ENCODE results near the gene SYT8. TPM values are rescaled to one million over a fixed set of nuclear protein-coding genes. Genes with fewer than 3 reads are reported as not detected.

The SYT8 gene
- total RNA-seq, 1 donor from 2014 or later = 1.1 TPM

DNA sequence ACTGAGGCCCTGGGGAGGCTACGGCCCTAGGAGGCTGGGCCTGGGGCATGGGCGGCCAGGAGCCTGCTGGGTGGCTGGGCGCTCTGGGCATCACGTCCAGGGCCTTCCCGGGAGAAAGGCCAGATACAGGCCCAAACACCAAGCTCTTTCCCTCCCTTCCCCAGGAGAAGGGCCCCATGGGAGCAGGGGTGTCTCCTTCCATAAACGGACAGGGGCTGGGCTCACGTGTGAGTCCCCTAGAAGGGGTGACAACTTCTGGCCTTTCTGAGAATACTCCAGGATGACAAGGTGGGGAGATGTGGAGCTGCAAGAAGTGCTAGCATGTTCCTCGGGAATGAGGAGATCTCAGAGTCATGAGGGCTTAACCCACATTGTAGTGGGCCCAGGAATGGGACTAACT, 19.5 kb upstream of the SYT8 start:
- ATAC-seq (no peak), DNase-seq (ENCODE audit: low spot score) (no peak)
- intact Hi-C loops (cut with DNase I) = no loop called here

DNA sequence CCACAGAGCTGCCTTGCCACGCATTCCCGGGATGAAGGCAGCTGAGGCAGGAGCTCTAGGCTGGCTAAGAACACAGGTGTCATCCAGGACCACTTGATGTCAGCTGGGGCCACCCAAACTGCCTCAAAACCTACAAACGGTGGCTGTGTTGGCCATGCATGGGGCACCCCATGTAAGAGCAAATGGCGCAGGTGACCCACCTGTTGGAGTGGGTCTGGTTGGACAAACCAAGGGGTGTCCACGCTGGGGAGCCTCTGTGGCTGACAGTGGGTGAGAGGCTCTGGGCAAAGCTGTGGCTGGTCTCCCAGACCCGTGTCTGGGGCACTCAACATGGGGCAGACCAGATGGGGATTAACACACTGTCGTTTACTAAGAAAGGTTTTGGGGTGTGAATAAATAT, 19.0 kb upstream of the SYT8 start:
- DNase-seq (ENCODE audit: low spot score) (no peak), ATAC-seq (no peak)
- intact Hi-C loops (cut with DNase I) = no loop called here

DNA sequence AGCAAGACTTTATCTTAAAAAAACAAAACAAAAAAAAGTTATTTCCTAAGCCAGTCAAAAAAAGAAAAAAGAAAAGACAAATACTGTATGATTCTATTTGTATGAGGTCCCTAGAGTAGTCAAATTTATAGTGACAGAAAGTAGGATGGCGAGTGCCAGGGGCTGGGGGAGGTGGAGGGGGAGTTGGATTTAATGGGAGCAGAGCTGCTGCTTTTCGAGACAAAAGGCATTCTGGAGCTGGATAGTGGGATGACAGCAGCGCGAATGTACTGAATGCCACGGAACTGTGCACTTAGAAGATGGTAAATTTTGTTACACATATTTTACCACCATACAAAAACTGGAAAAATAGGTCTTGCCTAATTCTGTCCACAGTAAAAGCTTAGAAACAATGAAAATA, 17.8 kb upstream of the SYT8 start:
- intact Hi-C loops (cut with DNase I) = no loop called here
- no peak for DNase-seq (ENCODE audit: low spot score)
- no peak for ATAC-seq

DNA sequence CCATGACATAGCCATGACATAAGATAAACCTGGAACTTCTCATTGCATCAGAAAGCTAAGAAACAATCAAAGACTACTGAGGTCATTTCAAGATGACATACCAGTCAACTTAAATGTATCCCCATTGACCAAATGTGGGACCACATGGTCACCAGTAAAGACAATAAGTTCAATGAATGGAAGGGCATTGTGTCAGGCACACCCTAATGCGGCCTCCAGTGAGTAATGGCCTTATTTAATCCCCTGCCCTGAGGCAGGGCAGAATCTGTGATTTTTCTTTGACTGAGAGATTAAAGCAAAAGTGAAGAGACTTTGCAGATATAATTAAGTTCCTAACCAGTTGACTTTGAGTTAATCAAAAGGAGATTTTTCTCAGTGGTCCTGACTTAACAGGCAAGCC, 17.3 kb upstream of the SYT8 start:
- intact Hi-C loops (cut with DNase I) = no loop called here
- no peak for ATAC-seq
- no peak for DNase-seq (ENCODE audit: low spot score)

DNA sequence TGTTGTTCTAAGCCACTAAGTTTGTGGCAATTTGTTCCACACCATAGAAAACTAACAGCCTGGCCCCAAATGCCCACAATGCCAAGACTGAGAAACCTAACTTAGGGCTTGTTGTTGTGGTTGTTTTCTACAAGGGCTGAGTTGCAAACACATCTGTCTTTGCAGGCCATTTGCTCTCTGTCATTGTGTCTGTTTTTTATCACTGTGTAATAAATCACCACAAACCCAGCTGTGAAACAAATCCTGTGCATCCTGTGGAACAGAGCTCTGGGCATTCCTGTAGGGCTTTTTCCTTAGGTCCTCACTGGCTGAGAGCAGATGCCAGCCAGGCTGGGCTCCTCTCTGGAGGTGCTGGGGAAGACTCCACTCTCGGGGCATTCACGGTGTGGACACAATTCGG, 15.7 kb upstream of the SYT8 start:
- DNase-seq (ENCODE audit: low spot score) (no peak), ATAC-seq (no peak)
- intact Hi-C loops (cut with DNase I) = no loop called here

DNA sequence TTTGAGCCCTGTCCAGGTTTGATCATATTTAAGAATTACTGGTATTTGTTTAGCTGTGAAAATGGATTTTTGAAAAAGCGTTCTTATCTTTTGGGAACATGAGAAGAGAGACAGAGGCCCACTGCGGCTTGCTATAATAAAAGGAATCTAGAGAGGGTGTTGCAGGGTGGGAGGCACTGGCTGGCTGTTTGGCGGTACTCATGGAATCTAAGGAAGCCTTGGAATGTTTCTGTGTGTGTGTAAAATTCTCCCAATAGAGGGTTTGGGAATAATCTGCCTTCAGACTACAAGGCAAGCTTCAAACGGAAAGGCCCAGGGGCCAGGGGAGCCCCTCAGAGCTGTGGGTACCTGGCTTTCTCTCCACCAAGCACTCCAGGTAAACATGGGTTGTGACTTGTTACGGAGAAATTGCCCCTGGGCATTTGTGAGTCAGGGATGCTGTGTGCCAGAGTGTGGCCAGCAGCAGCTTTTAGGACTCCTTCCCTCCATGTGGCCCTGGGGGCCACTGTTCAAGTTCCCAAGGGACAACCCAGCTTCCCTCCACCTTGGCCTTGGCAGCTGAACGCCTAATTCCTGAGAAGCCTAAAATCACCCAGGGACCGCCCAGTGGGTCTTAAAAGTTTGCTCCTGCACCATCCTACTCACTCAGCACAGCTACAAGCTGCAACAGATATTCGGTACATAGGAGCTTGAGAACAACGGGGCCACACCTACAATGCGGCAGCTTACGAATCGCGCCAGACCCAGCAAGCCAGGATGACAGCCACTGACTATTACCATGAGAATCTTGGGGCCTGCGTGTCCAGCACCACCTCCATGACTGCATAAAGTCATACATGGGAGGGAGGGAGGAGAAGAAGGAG, 14.1 kb upstream of the SYT8 start:
- DNase-seq (ENCODE audit: low spot score) (no peak), ATAC-seq (no peak)
- intact Hi-C loops (cut with DNase I) = no loop called here

DNA sequence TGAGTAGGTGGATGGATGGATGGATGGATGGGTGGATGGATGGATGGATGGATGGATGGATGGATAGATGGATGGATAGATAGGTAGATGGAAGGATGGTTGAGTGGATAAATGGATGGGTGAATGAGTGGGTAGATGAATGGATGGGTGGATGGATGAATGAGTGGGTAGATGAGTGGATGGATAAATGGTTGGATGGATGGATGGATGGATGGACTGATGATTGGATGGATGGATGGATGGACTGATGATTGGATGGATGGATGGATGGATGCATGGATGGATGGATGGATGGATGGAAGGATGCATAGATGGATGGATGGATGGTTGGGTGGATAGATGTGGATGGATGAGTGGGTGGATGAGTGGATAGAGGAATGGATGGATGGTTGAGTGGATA, 13.2 kb upstream of the SYT8 start:
- intact Hi-C loops (cut with DNase I) = no loop called here
- no peak for DNase-seq (ENCODE audit: low spot score)

DNA sequence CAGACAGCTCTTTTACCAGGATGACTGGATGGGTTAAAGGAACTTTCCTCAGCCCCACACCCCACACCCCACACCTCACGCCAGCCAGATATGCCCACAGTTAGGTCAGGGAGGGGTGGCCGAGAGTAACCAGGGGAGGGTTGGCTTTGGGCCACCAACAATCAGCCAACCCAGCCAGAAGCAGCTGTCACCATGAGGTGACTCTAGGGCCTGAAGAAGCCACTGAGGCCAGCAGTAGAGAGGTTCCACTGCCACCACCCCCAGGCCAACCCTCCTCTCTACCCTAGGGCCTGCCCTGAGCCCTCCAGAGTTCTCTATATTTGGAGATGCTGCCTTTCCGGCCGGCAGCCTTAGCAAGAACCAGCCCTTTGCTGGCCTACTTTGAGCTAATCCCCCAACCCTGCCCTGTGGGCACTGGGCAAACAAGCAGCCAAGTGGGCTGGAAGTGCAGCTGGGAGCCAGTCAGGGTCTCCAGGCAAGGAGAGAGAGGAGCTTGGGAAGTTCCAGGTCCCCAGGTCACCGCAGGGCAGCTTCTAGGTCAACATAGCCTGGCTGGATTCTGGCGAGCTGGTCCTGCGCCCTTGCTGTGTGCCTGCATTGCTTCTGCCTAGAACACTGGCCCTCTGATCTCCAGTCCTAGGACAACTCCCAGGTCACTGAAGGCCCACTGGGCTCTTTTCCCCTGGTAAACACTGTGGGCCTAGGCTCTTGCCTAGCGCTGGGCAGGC, 12.0 kb upstream of the SYT8 start:
- no peak for ATAC-seq
- no peak for DNase-seq (ENCODE audit: low spot score)
- intact Hi-C loops (cut with DNase I) = no loop called here

More for the DNA sequence above, 13.2 kb upstream of the SYT8 start:
- no peak for ATAC-seq

DNA sequence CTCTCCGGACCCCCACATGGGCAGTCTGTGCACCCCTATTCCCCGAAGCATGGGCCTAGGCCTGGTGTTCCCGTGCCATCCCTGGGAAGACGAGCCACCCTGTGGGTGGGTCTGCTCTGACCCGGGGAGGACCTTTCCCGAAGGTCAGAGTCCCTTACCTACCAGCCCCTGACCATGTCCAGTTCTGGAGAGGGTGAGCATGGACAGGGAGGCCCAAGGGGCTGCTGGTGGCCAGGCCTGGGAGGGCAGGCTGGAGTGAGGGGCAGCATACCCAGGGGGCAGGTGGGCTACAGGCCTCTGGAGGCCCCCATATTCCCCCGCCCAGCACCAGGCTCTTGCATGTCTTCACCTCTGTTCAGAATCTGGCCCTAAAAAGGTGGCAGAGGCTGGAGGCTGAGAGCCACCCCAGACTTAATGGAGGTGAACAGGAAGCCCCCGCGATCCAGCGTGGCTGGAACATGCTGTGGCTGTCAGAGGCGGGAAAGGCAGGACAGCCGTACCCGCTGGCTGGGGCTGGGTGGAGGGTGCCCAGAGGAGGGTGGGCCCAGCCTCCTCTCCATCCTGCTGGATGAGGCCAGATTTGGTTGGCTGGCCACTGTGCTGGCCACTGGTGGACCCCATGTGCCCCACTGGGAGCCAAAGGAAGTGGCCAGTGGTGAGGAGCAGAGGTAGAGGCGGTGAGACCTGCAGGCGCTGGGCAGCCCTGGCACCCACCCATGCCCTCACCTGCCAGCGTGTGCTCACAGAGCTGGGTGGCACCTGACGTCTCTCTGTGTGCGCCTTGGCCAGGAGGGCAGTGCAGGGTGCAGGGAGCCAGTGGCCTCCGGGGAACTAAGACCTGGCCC, 11.2 kb upstream of the SYT8 start:
- no peak for DNase-seq (ENCODE audit: low spot score)
- no peak for ATAC-seq
- intact Hi-C loops (cut with DNase I) = no loop called here

DNA sequence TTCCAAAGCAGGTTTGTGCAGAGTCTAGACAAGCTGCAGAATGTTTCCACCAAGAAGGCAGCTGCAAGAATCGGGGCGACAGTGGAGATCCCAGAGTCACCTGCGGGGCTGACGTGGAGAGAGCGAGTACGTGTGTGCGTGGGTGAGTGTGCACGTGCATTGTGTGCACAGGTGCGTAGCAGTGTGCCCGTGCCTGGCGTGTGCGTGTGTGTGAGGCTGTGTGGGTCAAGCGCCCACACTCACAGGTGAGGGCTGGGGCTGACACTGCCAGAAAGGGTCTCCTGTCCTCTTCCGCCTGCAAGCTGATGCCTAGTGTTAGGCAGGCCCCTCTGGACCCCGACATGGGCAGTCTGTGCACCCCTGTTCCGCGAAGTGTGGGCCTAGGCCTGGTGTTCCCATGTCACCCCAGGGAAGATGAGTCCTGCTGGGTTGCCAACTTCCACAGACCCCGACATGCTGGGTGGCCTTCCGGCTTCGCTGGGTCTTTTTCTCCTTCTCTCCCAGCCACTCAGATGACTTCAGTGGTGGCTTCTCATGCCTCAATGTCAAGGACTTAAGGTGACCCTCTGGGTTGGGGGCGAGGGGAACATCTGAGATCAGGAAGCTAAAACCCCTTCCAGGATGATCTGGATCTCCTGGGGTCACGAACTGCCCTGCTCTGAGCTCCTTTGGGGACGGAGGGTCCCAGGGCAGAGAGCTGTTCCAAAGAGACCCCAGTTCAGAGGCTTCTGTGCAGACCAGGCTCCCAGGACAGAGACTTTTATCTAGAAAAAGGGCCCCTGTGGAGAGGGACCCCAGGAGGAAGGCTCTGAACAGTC, 10.4 kb upstream of the SYT8 start:
- intact Hi-C loops (cut with DNase I) = loop anchor here (1.0 kb wide), 1 partner anchor 86 kb away; no protein-coding TSS in a partner anchor
- ATAC-seq (no peak), DNase-seq (ENCODE audit: low spot score) (no peak)

DNA sequence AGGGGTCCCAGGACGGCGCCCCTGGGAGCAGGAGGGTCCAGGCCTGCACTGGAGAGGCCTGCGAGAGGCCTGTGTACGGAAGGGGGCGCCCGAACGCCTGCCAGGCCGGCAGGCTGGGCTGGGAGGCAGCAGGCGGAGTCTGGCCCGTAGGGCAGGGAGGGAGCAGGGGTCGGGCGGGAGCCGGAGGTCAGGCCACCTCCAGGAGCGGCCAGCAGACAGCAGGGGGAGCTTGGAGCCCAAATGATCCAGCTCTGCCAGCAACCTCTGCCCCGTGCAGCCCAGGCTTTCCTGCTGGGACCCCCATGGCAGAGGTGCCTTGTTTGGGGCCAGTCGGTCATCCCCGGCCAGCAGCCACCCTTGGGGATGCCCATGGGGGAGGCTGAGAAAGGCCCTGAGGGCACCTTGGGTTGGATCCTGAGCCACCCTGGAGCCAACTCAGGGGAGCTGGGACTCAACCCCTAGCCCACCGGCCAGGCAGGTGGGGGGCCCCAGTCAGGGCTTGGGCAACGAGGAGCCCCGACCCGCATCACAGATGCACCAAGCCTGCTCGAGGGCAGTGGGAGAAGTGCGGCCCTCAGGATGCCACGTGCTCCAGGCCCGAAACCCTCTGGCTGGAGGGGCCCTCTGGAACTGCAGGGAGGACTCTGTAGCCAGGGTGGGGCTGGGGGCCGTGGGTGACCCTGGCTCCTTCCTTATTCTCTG, 9.6 kb upstream of the SYT8 start:
- peak; percentile 84 for DNase-seq (ENCODE audit: low spot score)
- intact Hi-C loops (cut with DNase I) = loop anchor here (1.0 kb wide), 1 partner anchor 87 kb away; no protein-coding TSS in a partner anchor
- peak; percentile 61 for ATAC-seq

DNA sequence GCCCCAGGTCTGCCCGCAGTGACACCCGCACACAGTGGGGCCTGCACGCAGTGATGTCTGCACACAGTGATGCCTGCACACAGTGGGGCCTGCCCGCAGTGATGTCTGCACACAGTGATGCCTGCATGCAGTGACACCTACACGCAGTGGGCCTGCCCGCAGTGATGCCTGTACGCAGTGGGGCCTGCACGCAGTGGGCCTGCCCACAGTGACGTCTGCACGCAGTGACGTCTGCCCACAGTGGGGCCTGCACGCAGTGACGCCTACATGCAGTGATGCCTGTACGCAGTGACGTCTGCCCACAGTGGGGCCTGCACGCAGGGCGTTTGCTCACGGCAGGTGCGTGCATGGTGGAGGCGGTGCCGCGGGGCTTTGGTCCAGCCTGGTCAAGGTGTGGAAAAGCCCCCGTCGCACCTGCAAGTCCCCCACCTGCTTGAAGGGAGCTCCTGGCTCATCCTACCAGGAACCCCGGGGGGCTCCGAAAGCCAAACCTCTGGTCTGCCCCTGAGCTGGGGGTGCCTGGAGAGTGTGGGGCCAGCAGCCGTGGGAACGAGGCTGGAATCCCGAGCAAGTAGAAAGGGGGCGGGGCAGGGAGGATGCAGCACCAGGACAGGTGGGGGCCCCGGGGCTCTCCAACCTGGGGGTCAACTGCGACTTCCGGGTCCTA, 8.9 kb upstream of the SYT8 start:
- DNase-seq (ENCODE audit: low spot score) (no peak), ATAC-seq (no peak)
- intact Hi-C loops (cut with DNase I) = loop anchor here (1.0 kb wide), 1 partner anchor 88 kb away; no protein-coding TSS in a partner anchor

DNA sequence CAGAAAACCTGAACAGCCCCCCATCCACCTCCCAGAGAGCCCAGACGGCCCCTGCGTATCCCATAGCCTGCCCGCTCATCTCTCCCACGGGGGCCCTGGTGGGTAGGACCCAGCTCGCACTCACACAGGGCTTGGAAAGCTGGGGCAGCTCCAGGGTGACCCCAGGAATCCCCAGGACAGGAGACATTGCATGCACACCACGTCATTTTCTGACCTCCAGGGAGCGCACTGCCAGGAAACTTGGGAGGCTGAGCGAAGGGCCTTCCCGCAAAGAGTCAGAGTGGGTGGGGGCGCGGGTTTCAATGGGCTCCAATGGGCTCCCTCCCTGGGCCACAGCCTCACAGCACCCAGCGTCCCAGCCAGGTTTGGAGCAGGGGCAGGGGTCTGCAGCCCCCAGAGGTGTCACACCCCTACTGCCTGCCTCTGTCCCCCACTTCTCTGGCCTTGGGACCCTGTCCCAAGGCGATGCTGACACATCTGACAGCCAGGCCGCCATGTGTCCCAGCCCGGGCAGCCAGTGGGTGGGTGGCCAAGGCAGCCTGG, 8.2 kb upstream of the SYT8 start:
- peak; percentile 80 for DNase-seq (ENCODE audit: low spot score)
- peak; percentile 56 for ATAC-seq
- intact Hi-C loops (cut with DNase I) = no loop called here

DNA sequence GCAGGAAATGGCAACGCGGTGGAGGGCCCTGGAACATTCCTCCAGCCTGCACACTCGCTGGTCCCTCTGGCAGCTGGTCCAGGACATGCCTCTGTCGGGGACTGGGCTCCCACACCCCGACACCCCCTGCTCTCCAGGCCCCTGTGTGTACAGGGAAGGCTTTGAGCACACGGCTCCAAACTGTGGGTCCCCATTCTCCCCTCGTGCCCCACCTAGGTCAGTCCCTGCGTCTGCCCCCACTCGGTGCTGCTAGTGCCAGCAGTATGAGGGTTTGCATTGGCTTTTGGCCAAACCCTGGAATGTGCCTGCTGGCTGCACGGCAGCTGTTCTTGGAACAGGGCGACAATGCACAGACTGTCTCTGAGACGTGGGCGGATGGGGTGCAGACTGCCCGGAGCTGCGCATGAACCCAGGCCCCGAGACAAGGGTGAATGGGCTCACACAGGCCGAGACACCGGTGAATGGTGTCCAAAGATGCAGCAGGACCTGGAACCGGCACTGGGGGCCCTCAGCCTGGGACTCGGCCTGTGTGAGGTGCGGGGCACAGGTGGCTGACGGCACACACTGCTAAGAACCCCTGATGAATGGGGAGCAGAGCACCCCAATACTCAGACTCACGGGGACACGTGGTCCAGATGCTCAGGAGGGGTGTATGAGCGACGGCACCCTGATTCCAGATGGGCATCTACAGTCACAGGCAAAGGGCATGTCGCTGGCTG, 7.5 kb upstream of the SYT8 start:
- intact Hi-C loops (cut with DNase I) = no loop called here
- DNase-seq (ENCODE audit: low spot score) (peak; percentile 88), ATAC-seq (peak; percentile 68)

DNA sequence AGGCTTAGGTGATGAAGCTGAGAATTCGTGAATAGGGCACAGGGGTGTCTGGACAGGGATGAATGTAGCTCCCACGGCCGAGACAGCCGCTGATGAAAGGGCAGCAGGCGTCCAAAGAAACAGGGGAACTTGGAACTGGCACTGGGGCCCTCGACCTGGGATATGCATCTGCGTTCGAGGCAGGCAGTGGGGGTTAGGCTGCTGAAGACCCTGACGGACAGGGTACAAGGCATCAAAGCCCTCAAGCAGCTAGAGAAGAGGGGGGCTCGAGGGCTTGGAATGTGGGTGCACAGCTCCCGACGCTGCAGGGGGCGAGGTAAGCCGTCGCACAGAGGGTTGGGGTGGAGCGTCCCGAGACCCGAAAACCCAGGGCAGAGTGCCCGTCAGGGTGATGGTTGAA, 6.9 kb upstream of the SYT8 start:
- ATAC-seq (no peak), DNase-seq (ENCODE audit: low spot score) (no peak)
- intact Hi-C loops (cut with DNase I) = no loop called here

DNA sequence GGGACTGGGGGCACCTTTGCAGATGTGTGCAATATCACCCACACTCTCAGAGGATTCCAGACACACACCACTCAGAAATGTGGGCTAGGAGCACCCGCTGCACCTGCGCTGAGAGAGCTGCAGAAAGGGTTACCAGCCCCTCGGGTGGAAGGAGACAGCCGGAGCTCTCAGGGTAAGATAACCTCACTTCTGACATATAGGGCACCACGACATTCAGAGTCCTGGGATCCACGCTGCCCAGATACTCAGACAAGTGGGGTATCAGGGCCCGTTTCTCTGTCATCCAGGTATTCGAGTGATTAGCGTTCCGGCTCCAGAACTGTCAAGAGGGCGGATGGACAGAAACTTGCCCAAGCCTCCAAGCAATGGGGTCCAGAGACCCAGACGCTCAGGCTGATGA, 6.2 kb upstream of the SYT8 start:
- intact Hi-C loops (cut with DNase I) = no loop called here
- no peak for ATAC-seq
- DNase-seq (ENCODE audit: low spot score) = no peak

Measured in sciatic nerve (tissue), 2 donors.